GM23338 (cell line): Measurements from ENCODE around the gene ADAMTS20. TPM values are rescaled to one million over a fixed set of nuclear protein-coding genes. Genes with fewer than 3 reads are reported as not detected.

Source experiments
- ATAC-seq: fragments of 200-7000 bp; cut with Tn5 transposase; 3 replicates; pipeline ENCODE4 v1.9.1; 2020
- DNase-seq: peaks from one replicate; pipeline ENCODE4 v3.0.0-alpha.2; 2015; ENCODE audit warnings: low spot score
- H2AFZ ChIP-seq: fragments of 200-600 bp; sonication (generic); 2 replicates; pipeline ENCODE4 v1.8.0; 2016; ENCODE audit warnings: antibody characterized with exemption, mild to moderate bottlenecking, moderate library complexity
- H3F3A ChIP-seq: fragments of 200-600 bp; sonication (generic); replicated peaks from 2 replicates; pipeline ENCODE4 v1.8.0; 2017; ENCODE audit warnings: antibody characterized with exemption, mixed run types, low read depth
- H3K27ac ChIP-seq: fragments of 200-600 bp; sonication (generic); 2 replicates; pipeline ENCODE4 v1.6.1; 2016; ENCODE audit warnings: low read depth
- H3K27me3 ChIP-seq: fragments of 200-600 bp; sonication (generic); 2 replicates; pipeline ENCODE4 v1.8.0; 2016; ENCODE audit warnings: mild to moderate bottlenecking, mixed run types, moderate library complexity; ENCODE audit not compliant: insufficient read depth
- H3K36me3 ChIP-seq: fragments of 200-600 bp; sonication (generic); 2 replicates; pipeline ENCODE4 v1.8.0; 2016; ENCODE audit warnings: mild to moderate bottlenecking; ENCODE audit not compliant: insufficient read depth
- H3K4me1 ChIP-seq: fragments of 200-600 bp; sonication (generic); 2 replicates; pipeline ENCODE4 v1.8.0; 2016; ENCODE audit warnings: mild to moderate bottlenecking, moderate library complexity; ENCODE audit not compliant: insufficient read depth
- H3K4me2 ChIP-seq: fragments of 200-600 bp; sonication (generic); 2 replicates; pipeline ENCODE4 v1.7.1; 2017; ENCODE audit warnings: mixed run types
- H3K4me3 ChIP-seq: fragments of 200-600 bp; sonication (generic); 2 replicates; pipeline ENCODE4 v1.6.1; 2016; ENCODE audit warnings: mixed run types
- H3K79me2 ChIP-seq: fragments of 200-600 bp; sonication (generic); replicated peaks from 2 replicates; pipeline ENCODE4 v1.8.0; 2017; ENCODE audit warnings: mild to moderate bottlenecking; ENCODE audit not compliant: insufficient read depth
- H3K9me2 ChIP-seq: fragments of 200-600 bp; sonication (generic); 2 replicates; pipeline ENCODE4 v1.8.0; 2017; ENCODE audit not compliant: insufficient read depth
- H4K20me1 ChIP-seq: fragments of 200-600 bp; sonication (generic); replicated peaks from 2 replicates; pipeline ENCODE4 v1.8.0; 2017; ENCODE audit warnings: mild to moderate bottlenecking; ENCODE audit not compliant: insufficient read depth
- H3K27ac Mint-ChIP-seq: 2 replicates; pipeline ENCODE4 v1.8.0; 2020; ENCODE audit warnings: inconsistent platforms, mild to moderate bottlenecking, moderate library complexity, mixed read lengths
- H3K27me3 Mint-ChIP-seq: 3 replicates; pipeline ENCODE4 v1.8.0; 2022; ENCODE audit warnings: low read depth, mild to moderate bottlenecking, moderate library complexity, mixed read lengths, inconsistent platforms; ENCODE audit not compliant: insufficient read depth, poor library complexity
- H3K36me3 Mint-ChIP-seq: 3 replicates; pipeline ENCODE4 v1.8.0; 2021; ENCODE audit warnings: low read depth, mild to moderate bottlenecking, inconsistent platforms, moderate library complexity, mixed read lengths
- H3K4me1 Mint-ChIP-seq: 3 replicates; pipeline ENCODE4 v1.8.0; 2020; ENCODE audit warnings: mild to moderate bottlenecking, inconsistent platforms, mixed read lengths
- H3K4me3 Mint-ChIP-seq: 3 replicates; pipeline ENCODE4 v1.8.0; 2021; ENCODE audit warnings: moderate library complexity, mild to moderate bottlenecking, inconsistent platforms, mixed read lengths
- H3K9me3 Mint-ChIP-seq: 3 replicates; pipeline ENCODE4 v1.8.0; 2020; ENCODE audit warnings: moderate library complexity, mild to moderate bottlenecking, inconsistent platforms, mixed read lengths
- CREB1 ChIP-seq: fragments of 250-450 bp; sonication (Bioruptor Pico); IDR thresholded peaks from 2 replicates; pipeline ENCODE4 v1.5.0; 2020; ENCODE audit warnings: low read depth, mild to moderate bottlenecking, moderate library complexity
- EZH2 ChIP-seq: fragments of 200-600 bp; sonication (generic); IDR thresholded peaks from one replicate; pipeline ENCODE4 v1.8.0; 2017; ENCODE audit warnings: antibody characterized with exemption, mild to moderate bottlenecking, low read depth; ENCODE audit not compliant: unreplicated experiment
- EZH2phosphoT487 ChIP-seq: fragments of 200-600 bp; sonication (generic); IDR thresholded peaks from one replicate; pipeline ENCODE4 v1.8.1; 2018; ENCODE audit warnings: antibody characterized with exemption; ENCODE audit not compliant: unreplicated experiment
- JUNB ChIP-seq: IDR thresholded peaks from one replicate; pipeline ENCODE4 v1.6.1; 2016; ENCODE audit warnings: antibody characterized with exemption; ENCODE audit not compliant: unreplicated experiment
- NANOG ChIP-seq: IDR thresholded peaks from 2 replicates; pipeline ENCODE4 v1.6.1; 2016; ENCODE audit warnings: antibody characterized with exemption, borderline replicate concordance
- POLR2AphosphoS5 ChIP-seq: IDR thresholded peaks from 2 replicates; pipeline ENCODE4 v1.6.1; 2016; ENCODE audit warnings: antibody characterized with exemption, low read depth
- STAT1 ChIP-seq: IDR thresholded peaks from one replicate; pipeline ENCODE4 v1.6.1; 2016; ENCODE audit warnings: antibody characterized with exemption; ENCODE audit not compliant: unreplicated experiment
- ZNF114 ChIP-seq: fragments of 250-450 bp; sonication (Bioruptor Pico); IDR thresholded peaks from 2 replicates; pipeline ENCODE4 v1.5.0; 2020; ENCODE audit warnings: mild to moderate bottlenecking, moderate library complexity
- ZNF331 ChIP-seq: fragments of 250-450 bp; sonication (Bioruptor Pico); IDR thresholded peaks from 2 replicates; pipeline ENCODE4 v1.5.0; 2020; ENCODE audit warnings: low read depth, mild to moderate bottlenecking, moderate library complexity
- polyA plus RNA-seq: library from polyadenylated mRNA; unstranded; fragments of >200 nt; fragmentation: Nextera tagmentation; extraction: Ambion mirVana; gene quantifications from 2 replicates; pipeline ENCODE4 v1.2.1, GENCODE V29; 2016
- total RNA-seq: library from RNA; depleted of rRNA; stranded (reverse); fragments of >200 nt; shearing (Covaris generic); gene quantifications from 2 replicates; pipeline ENCODE4 v1.2.3, GENCODE V29; 2014
- TF ChIP-seq, protein P1 (sequence below): IDR thresholded peaks from one replicate; pipeline ENCODE4 v1.6.1; 2018; ENCODE audit warnings: antibody characterized with exemption; ENCODE audit not compliant: unreplicated experiment
- TF ChIP-seq, protein P2 (sequence below): IDR thresholded peaks from 2 replicates; pipeline ENCODE4 v1.6.1; 2016; ENCODE audit warnings: antibody characterized with exemption
- TF ChIP-seq, protein P3 (sequence below), 2 experiments: fragments of 200-600 bp in 1 of 2; sonication (generic) in 1 of 2; conservative IDR thresholded peaks; 2 replicates each; pipeline versions ENCODE4 v1.5.1 to v1.6.1; 2016 to 2017; ENCODE audit warnings: antibody characterized with exemption in 2 of 2, low read depth in 2 of 2, mild to moderate bottlenecking in 2 of 2, moderate library complexity in 1 of 2
- TF ChIP-seq, protein P4 (sequence below): fragments of 250-450 bp; sonication (Bioruptor Pico); IDR thresholded peaks from 2 replicates; pipeline ENCODE4 v1.5.0; 2020; ENCODE audit warnings: mild to moderate bottlenecking, moderate library complexity

ADAMTS20 gene
- total and polyA plus RNA-seq, 2 experiments from 2014 or later, result 2.0 to 9.3 TPM

DNA sequence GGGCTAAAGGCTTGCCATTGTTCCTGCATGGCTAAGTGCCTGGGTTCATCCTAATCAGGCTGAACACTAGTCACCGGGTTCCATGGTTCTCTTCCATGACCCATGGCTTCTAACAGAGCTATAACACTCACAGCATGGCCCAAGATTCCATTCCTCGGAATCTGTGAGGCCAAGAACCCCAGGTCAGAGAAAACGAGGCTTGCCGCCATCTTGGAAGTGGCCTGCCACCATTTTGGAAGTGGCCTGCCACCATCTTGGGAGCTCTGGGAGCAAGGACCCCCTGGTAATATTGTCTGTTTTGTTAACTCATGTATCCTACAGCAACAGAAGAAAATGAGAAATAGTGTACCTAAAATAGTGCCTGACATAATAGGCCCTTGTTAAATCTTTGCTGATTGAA lies 92.7 kb downstream of the ADAMTS20 start (continued):
- TF ChIP-seq, protein P1, sequence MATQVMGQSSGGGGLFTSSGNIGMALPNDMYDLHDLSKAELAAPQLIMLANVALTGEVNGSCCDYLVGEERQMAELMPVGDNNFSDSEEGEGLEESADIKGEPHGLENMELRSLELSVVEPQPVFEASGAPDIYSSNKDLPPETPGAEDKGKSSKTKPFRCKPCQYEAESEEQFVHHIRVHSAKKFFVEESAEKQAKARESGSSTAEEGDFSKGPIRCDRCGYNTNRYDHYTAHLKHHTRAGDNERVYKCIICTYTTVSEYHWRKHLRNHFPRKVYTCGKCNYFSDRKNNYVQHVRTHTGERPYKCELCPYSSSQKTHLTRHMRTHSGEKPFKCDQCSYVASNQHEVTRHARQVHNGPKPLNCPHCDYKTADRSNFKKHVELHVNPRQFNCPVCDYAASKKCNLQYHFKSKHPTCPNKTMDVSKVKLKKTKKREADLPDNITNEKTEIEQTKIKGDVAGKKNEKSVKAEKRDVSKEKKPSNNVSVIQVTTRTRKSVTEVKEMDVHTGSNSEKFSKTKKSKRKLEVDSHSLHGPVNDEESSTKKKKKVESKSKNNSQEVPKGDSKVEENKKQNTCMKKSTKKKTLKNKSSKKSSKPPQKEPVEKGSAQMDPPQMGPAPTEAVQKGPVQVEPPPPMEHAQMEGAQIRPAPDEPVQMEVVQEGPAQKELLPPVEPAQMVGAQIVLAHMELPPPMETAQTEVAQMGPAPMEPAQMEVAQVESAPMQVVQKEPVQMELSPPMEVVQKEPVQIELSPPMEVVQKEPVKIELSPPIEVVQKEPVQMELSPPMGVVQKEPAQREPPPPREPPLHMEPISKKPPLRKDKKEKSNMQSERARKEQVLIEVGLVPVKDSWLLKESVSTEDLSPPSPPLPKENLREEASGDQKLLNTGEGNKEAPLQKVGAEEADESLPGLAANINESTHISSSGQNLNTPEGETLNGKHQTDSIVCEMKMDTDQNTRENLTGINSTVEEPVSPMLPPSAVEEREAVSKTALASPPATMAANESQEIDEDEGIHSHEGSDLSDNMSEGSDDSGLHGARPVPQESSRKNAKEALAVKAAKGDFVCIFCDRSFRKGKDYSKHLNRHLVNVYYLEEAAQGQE, result no peak
- no peak for TF ChIP-seq ZNF114
- no peak for TF ChIP-seq EZH2
- TF ChIP-seq EZH2phosphoT487, result no peak

DNA sequence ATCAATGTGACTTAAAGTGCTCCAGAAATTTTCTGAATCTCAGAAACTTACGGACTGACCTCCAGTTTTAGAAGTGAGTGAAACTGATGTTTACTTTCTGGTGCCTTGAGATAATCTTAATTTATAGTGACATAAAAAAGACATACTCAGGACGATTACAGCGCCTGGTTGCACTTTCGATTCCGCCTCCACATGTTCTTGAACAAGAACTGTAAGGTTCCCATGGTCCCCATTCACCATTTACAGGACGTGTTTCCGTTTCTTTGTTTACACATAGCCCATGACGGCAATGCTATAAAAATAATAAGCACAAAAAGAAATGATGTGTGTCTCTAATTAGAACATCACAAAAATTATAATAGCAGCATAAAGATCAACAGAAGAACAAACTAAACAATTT lies 98.2 kb downstream of the ADAMTS20 start:
- peaks cover 42% of the 10 kb centered on the region for H3K36me3 Mint-ChIP-seq
- H3K27me3 Mint-ChIP-seq, result no peaks in the 10 kb centered on the region
- Histone ChIP-seq H3K36me3 (no peaks in the 10 kb centered on the region; the same call in none of the 2 replicates), H3K4me3 (no peak overlapping the region), H3K9me2 (peaks cover 7% of the 10 kb centered on the region), H3K4me2 (no peak overlapping the region), H3K79me2 (no peaks in the 10 kb centered on the region), H3K27ac (no peak overlapping the region), H2AFZ (no peak overlapping the region), H4K20me1 (no peaks in the 10 kb centered on the region), H3K4me1 (no peaks in the 10 kb centered on the region), H3F3A (no peaks in the 10 kb centered on the region), H3K27me3 (no peaks in the 10 kb centered on the region)
- ATAC-seq (no peak), DNase-seq (no peak)
- no peak overlapping the region for H3K27ac Mint-ChIP-seq
- H3K4me3 Mint-ChIP-seq, result no peak overlapping the region
- peaks cover 23% of the 10 kb centered on the region for H3K9me3 Mint-ChIP-seq
- H3K4me1 Mint-ChIP-seq, result no peaks in the 10 kb centered on the region
- TF ChIP-seq, protein P2, sequence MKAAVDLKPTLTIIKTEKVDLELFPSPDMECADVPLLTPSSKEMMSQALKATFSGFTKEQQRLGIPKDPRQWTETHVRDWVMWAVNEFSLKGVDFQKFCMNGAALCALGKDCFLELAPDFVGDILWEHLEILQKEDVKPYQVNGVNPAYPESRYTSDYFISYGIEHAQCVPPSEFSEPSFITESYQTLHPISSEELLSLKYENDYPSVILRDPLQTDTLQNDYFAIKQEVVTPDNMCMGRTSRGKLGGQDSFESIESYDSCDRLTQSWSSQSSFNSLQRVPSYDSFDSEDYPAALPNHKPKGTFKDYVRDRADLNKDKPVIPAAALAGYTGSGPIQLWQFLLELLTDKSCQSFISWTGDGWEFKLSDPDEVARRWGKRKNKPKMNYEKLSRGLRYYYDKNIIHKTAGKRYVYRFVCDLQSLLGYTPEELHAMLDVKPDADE, result no peak
- TF ChIP-seq ZNF114 (no peak), JUNB (no peak), NANOG (no peak), POLR2AphosphoS5 (no peak), EZH2phosphoT487 (no peak), STAT1 (no peak), ZNF331 (CRISPR knock-in tag) (no peak), CREB1 (CRISPR knock-in tag) (no peak)
- TF ChIP-seq, protein P3, sequence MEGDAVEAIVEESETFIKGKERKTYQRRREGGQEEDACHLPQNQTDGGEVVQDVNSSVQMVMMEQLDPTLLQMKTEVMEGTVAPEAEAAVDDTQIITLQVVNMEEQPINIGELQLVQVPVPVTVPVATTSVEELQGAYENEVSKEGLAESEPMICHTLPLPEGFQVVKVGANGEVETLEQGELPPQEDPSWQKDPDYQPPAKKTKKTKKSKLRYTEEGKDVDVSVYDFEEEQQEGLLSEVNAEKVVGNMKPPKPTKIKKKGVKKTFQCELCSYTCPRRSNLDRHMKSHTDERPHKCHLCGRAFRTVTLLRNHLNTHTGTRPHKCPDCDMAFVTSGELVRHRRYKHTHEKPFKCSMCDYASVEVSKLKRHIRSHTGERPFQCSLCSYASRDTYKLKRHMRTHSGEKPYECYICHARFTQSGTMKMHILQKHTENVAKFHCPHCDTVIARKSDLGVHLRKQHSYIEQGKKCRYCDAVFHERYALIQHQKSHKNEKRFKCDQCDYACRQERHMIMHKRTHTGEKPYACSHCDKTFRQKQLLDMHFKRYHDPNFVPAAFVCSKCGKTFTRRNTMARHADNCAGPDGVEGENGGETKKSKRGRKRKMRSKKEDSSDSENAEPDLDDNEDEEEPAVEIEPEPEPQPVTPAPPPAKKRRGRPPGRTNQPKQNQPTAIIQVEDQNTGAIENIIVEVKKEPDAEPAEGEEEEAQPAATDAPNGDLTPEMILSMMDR (conservative IDR thresholded peaks at IDR 0.05; ENCODE audit: low read depth in 2 of 2), result no peak
- TF ChIP-seq, protein P4, sequence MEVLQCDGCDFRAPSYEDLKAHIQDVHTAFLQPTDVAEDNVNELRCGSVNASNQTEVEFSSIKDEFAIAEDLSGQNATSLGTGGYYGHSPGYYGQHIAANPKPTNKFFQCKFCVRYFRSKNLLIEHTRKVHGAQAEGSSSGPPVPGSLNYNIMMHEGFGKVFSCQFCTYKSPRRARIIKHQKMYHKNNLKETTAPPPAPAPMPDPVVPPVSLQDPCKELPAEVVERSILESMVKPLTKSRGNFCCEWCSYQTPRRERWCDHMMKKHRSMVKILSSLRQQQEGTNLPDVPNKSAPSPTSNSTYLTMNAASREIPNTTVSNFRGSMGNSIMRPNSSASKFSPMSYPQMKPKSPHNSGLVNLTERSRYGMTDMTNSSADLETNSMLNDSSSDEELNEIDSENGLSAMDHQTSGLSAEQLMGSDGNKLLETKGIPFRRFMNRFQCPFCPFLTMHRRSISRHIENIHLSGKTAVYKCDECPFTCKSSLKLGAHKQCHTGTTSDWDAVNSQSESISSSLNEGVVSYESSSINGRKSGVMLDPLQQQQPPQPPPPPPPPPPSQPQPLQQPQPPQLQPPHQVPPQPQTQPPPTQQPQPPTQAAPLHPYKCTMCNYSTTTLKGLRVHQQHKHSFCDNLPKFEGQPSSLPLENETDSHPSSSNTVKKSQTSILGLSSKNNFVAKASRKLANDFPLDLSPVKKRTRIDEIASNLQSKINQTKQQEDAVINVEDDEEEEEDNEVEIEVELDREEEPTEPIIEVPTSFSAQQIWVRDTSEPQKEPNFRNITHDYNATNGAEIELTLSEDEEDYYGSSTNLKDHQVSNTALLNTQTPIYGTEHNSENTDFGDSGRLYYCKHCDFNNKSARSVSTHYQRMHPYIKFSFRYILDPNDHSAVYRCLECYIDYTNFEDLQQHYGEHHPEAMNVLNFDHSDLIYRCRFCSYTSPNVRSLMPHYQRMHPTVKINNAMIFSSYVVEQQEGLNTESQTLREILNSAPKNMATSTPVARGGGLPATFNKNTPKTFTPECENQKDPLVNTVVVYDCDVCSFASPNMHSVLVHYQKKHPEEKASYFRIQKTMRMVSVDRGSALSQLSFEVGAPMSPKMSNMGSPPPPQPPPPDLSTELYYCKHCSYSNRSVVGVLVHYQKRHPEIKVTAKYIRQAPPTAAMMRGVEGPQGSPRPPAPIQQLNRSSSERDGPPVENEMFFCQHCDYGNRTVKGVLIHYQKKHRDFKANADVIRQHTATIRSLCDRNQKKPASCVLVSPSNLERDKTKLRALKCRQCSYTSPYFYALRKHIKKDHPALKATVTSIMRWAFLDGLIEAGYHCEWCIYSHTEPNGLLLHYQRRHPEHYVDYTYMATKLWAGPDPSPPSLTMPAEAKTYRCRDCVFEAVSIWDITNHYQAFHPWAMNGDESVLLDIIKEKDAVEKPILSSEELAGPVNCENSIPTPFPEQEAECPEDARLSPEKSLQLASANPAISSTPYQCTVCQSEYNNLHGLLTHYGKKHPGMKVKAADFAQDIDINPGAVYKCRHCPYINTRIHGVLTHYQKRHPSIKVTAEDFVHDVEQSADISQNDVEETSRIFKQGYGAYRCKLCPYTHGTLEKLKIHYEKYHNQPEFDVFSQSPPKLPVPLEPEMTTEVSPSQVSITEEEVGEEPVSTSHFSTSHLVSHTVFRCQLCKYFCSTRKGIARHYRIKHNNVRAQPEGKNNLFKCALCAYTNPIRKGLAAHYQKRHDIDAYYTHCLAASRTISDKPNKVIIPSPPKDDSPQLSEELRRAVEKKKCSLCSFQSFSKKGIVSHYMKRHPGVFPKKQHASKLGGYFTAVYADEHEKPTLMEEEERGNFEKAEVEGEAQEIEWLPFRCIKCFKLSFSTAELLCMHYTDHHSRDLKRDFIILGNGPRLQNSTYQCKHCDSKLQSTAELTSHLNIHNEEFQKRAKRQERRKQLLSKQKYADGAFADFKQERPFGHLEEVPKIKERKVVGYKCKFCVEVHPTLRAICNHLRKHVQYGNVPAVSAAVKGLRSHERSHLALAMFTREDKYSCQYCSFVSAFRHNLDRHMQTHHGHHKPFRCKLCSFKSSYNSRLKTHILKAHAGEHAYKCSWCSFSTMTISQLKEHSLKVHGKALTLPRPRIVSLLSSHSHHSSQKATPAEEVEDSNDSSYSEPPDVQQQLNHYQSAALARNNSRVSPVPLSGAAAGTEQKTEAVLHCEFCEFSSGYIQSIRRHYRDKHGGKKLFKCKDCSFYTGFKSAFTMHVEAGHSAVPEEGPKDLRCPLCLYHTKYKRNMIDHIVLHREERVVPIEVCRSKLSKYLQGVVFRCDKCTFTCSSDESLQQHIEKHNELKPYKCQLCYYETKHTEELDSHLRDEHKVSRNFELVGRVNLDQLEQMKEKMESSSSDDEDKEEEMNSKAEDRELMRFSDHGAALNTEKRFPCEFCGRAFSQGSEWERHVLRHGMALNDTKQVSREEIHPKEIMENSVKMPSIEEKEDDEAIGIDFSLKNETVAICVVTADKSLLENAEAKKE (CRISPR knock-in tag), result no peak
